Measurements from ENCODE around the gene RIPK3. TPM values are rescaled to one million over a fixed set of nuclear protein-coding genes. Genes with fewer than 3 reads are reported as not detected.

RIPK3 gene
- total and polyA plus RNA-seq, 2 experiments from 2014 or later: 4.8 to 7.0 TPM

- no peak overlapping the region for H2AFZ ChIP-seq
- WGBS (ENCODE audit: low lambda C conversion rate, missing lambda C conversion rate): 94% methylated on average over 6 of the region's 6 CpGs
- no peaks in the 10 kb centered on the region for H3K27me3 ChIP-seq
- no peaks in the 10 kb centered on the region for H4K20me1 ChIP-seq (ENCODE audit: insufficient read depth, poor library complexity, severe bottlenecking)
- no peaks in the 10 kb centered on the region for H3K9me2 ChIP-seq (replicated peaks; ENCODE audit: insufficient read depth)
- no peak overlapping the region for H3K4me3 ChIP-seq
- no peaks in the 10 kb centered on the region for H3K4me1 ChIP-seq (ENCODE audit: insufficient read depth)
- H3K36me3 ChIP-seq (replicated peaks; ENCODE audit: insufficient read depth, low read depth): no peaks in the 10 kb centered on the region
- no peak for DNase-seq (ENCODE audit: low spot score)
- no peaks in the 10 kb centered on the region for H3K9me3 ChIP-seq (ENCODE audit: low read depth)
- no peak overlapping the region for H3K4me2 ChIP-seq
- TF ChIP-seq EZH2phosphoT487 (IDR thresholded peaks at IDR 0.05; ENCODE audit: low read depth, severe bottlenecking, unreplicated experiment) (no peak), EZH2 (IDR thresholded peaks at IDR 0.05; ENCODE audit: borderline replicate concordance) (no peak), CTCF (IDR thresholded peaks at IDR 0.05; ENCODE audit: poor library complexity) (no peak)
- H3K79me2 ChIP-seq: no peaks in the 10 kb centered on the region
- no peak overlapping the region for H3K27ac ChIP-seq
Measured at GRCh38 chr14:24289649-24290280, 50.0 kb downstream of the RIPK3 start.

- H3K27ac ChIP-seq: no peak overlapping the region
- H4K20me1 ChIP-seq (ENCODE audit: insufficient read depth, poor library complexity, severe bottlenecking): no peaks in the 10 kb centered on the region
- no peaks in the 10 kb centered on the region for H3K9me2 ChIP-seq (replicated peaks; ENCODE audit: insufficient read depth)
- no peaks in the 10 kb centered on the region for H3K79me2 ChIP-seq
- no peaks in the 10 kb centered on the region for H3K4me1 ChIP-seq (ENCODE audit: insufficient read depth)
- H2AFZ ChIP-seq: no peak overlapping the region
- H3K27me3 ChIP-seq: no peaks in the 10 kb centered on the region
- no peak for DNase-seq (ENCODE audit: low spot score)
- H3K36me3 ChIP-seq (replicated peaks; ENCODE audit: insufficient read depth, low read depth): no peaks in the 10 kb centered on the region
- H3K4me2 ChIP-seq: no peak overlapping the region
- H3K4me3 ChIP-seq: no peak overlapping the region
- TF ChIP-seq EZH2 (IDR thresholded peaks at IDR 0.05; ENCODE audit: borderline replicate concordance): no peak
- no peak for TF ChIP-seq CTCF (IDR thresholded peaks at IDR 0.05; ENCODE audit: poor library complexity)
- no peak for TF ChIP-seq EZH2phosphoT487 (IDR thresholded peaks at IDR 0.05; ENCODE audit: low read depth, severe bottlenecking, unreplicated experiment)
- WGBS (ENCODE audit: low lambda C conversion rate, missing lambda C conversion rate): 95% methylated on average over 5 of the region's 5 CpGs
- no peaks in the 10 kb centered on the region for H3K9me3 ChIP-seq (ENCODE audit: low read depth)
Measured at GRCh38 chr14:24286996-24287395, 52.8 kb downstream of the RIPK3 start.

Small RNA genes within 50 kb of the gene (small RNA-seq; reads per million reads assigned to genes)
- gene RF00026: not detected

Other genes with a start within 250 kb of the RIPK3 start
Only the 30 nearest of the 33 such genes appear.
- gene NRL, start 225.0 kb downstream of the RIPK3 start, total RNA-seq: 1.2 and 4.8 TPM in 2 replicates
- 2.4 and 3.3 TPM in 2 replicates for gene NRL, start 225.0 kb downstream of the RIPK3 start, polyA plus RNA-seq
- 0.24 and 1.0 TPM in 2 replicates for gene FITM1, start 209.3 kb downstream of the RIPK3 start, total RNA-seq
- 0.62 and 2.2 TPM in 2 replicates for gene FITM1, start 209.3 kb downstream of the RIPK3 start, polyA plus RNA-seq
- gene PSME1, start 203.8 kb downstream of the RIPK3 start, total RNA-seq: 123 and 134 TPM in 2 replicates
- 202 and 238 TPM in 2 replicates for gene PSME1, start 203.8 kb downstream of the RIPK3 start, polyA plus RNA-seq
- gene EMC9, start 198.4 kb downstream of the RIPK3 start, total RNA-seq: 13.8 TPM in 2 replicates
- gene EMC9, start 198.4 kb downstream of the RIPK3 start, polyA plus RNA-seq: 32.2 and 34.1 TPM in 2 replicates
- 62.7 and 75.5 TPM in 2 replicates for gene PSME2, start 193.4 kb downstream of the RIPK3 start, total RNA-seq
- gene PSME2, start 193.4 kb downstream of the RIPK3 start, polyA plus RNA-seq: 178 and 189 TPM in 2 replicates
- gene RNF31, start 192.5 kb downstream of the RIPK3 start, total RNA-seq: 27.8 and 35.0 TPM in 2 replicates
- 27.3 and 29.7 TPM in 2 replicates for gene RNF31, start 192.5 kb downstream of the RIPK3 start, polyA plus RNA-seq
- gene IRF9, start 178.7 kb downstream of the RIPK3 start, total RNA-seq: 33.7 and 42.7 TPM in 2 replicates
- gene IRF9, start 178.7 kb downstream of the RIPK3 start, polyA plus RNA-seq: 66.9 and 79.5 TPM in 2 replicates
- 28.5 and 44.8 TPM in 2 replicates for gene REC8, start 167.9 kb downstream of the RIPK3 start, total RNA-seq
- 170 and 193 TPM in 2 replicates for gene REC8, start 167.9 kb downstream of the RIPK3 start, polyA plus RNA-seq
- gene IPO4, start 151.2 kb downstream of the RIPK3 start, total RNA-seq: 18.7 and 19.5 TPM in 2 replicates
- gene IPO4, start 151.2 kb downstream of the RIPK3 start, polyA plus RNA-seq: 19.0 and 26.4 TPM in 2 replicates
- 68.1 and 75.4 TPM in 2 replicates for gene TM9SF1, start 144.6 kb downstream of the RIPK3 start, total RNA-seq
- gene TM9SF1, start 144.6 kb downstream of the RIPK3 start, polyA plus RNA-seq: 84.0 and 86.1 TPM in 2 replicates
- gene TSSK4, start 134.3 kb downstream of the RIPK3 start, total RNA-seq: 0.84 TPM in 1 of 2 replicates, not detected in the other
- gene TSSK4, start 134.3 kb downstream of the RIPK3 start, polyA plus RNA-seq: 0.74 and 1.4 TPM in 2 replicates
- 25.6 and 40.8 TPM in 2 replicates for gene CHMP4A, start 126.5 kb downstream of the RIPK3 start, total RNA-seq
- 73.6 and 106 TPM in 2 replicates for gene CHMP4A, start 126.5 kb downstream of the RIPK3 start, polyA plus RNA-seq
- gene MDP1, start 123.9 kb downstream of the RIPK3 start, total RNA-seq: 8.0 and 12.2 TPM in 2 replicates
- 16.1 and 20.9 TPM in 2 replicates for gene MDP1, start 123.9 kb downstream of the RIPK3 start, polyA plus RNA-seq
- gene NEDD8, start 107.6 kb downstream of the RIPK3 start, total RNA-seq: 158 and 162 TPM in 2 replicates
- gene NEDD8, start 107.6 kb downstream of the RIPK3 start, polyA plus RNA-seq: 326 TPM in 2 replicates
- gene GMPR2, start 107.1 kb downstream of the RIPK3 start, total RNA-seq: 70.2 and 83.4 TPM in 2 replicates
- 62.4 and 69.6 TPM in 2 replicates for gene GMPR2, start 107.1 kb downstream of the RIPK3 start, polyA plus RNA-seq
- 34.0 and 36.5 TPM in 2 replicates for gene TINF2, start 97.4 kb downstream of the RIPK3 start, total RNA-seq
- gene TINF2, start 97.4 kb downstream of the RIPK3 start, polyA plus RNA-seq: 39.6 and 42.5 TPM in 2 replicates
- gene TGM1, start 76.8 kb downstream of the RIPK3 start, total RNA-seq: 0.33 and 0.56 TPM in 2 replicates
- gene TGM1, start 76.8 kb downstream of the RIPK3 start, polyA plus RNA-seq: 1.5 and 1.9 TPM in 2 replicates
- gene RABGGTA, start 68.4 kb downstream of the RIPK3 start, total RNA-seq: 13.0 and 18.2 TPM in 2 replicates
- gene RABGGTA, start 68.4 kb downstream of the RIPK3 start, polyA plus RNA-seq: 36.0 and 52.1 TPM in 2 replicates
- 23.0 and 29.9 TPM in 2 replicates for gene DHRS1, start 40.2 kb downstream of the RIPK3 start, total RNA-seq
- gene DHRS1, start 40.2 kb downstream of the RIPK3 start, polyA plus RNA-seq: 39.5 and 55.9 TPM in 2 replicates
- 12.5 and 13.2 TPM in 2 replicates for gene NOP9, start 40.1 kb downstream of the RIPK3 start, total RNA-seq
- gene NOP9, start 40.1 kb downstream of the RIPK3 start, polyA plus RNA-seq: 2.4 and 3.7 TPM in 2 replicates
- 43.0 and 56.9 TPM in 2 replicates for gene CIDEB, start 32.0 kb downstream of the RIPK3 start, total RNA-seq
- 46.3 and 59.9 TPM in 2 replicates for gene CIDEB, start 32.0 kb downstream of the RIPK3 start, polyA plus RNA-seq
- 3.3 and 3.6 TPM in 2 replicates for gene LTB4R2, start 29.9 kb downstream of the RIPK3 start, total RNA-seq
- 0.56 and 0.92 TPM in 2 replicates for gene LTB4R2, start 29.9 kb downstream of the RIPK3 start, polyA plus RNA-seq
- gene LTB4R, start 28.5 kb downstream of the RIPK3 start, total RNA-seq: 4.2 and 5.1 TPM in 2 replicates
- 3.6 and 6.2 TPM in 2 replicates for gene LTB4R, start 28.5 kb downstream of the RIPK3 start, polyA plus RNA-seq
- 0.63 and 1.4 TPM in 2 replicates for gene ADCY4, start 4.9 kb downstream of the RIPK3 start, total RNA-seq
- 1.3 and 4.1 TPM in 2 replicates for gene ADCY4, start 4.9 kb downstream of the RIPK3 start, polyA plus RNA-seq
- gene NFATC4, start 28.2 kb upstream of the RIPK3 start, total RNA-seq: 37.8 and 45.0 TPM in 2 replicates
- 68.8 and 84.5 TPM in 2 replicates for gene NFATC4, start 28.2 kb upstream of the RIPK3 start, polyA plus RNA-seq
- gene NYNRIN, start 59.0 kb upstream of the RIPK3 start, total RNA-seq: 41.7 and 56.5 TPM in 2 replicates
- 34.4 and 34.5 TPM in 2 replicates for gene NYNRIN, start 59.0 kb upstream of the RIPK3 start, polyA plus RNA-seq
- 2.2 and 2.8 TPM in 2 replicates for gene CBLN3, start 89.7 kb upstream of the RIPK3 start, total RNA-seq
- gene CBLN3, start 89.7 kb upstream of the RIPK3 start, polyA plus RNA-seq: 0.99 and 2.4 TPM in 2 replicates
- 67.1 and 90.5 TPM in 2 replicates for gene KHNYN, start 90.0 kb upstream of the RIPK3 start, total RNA-seq
- 36.4 and 39.6 TPM in 2 replicates for gene KHNYN, start 90.0 kb upstream of the RIPK3 start, polyA plus RNA-seq
- gene SDR39U1, start 102.8 kb upstream of the RIPK3 start, total RNA-seq: 24.4 and 34.1 TPM in 2 replicates
- 99.7 and 102 TPM in 2 replicates for gene SDR39U1, start 102.8 kb upstream of the RIPK3 start, polyA plus RNA-seq
- gene CMA1, start 168.3 kb upstream of the RIPK3 start, total RNA-seq: not detected in 2 replicates
- not detected in 2 replicates for gene CMA1, start 168.3 kb upstream of the RIPK3 start, polyA plus RNA-seq